NCI-H128 (cell line): ENCODE results near the gene TMEM59L.

Source experiments
- DNase-seq: peaks from one replicate; lab custom pipeline; 2025; ENCODE audit not compliant: unreplicated experiment; lab: John Stamatoyannopoulos, UW

The TMEM59L gene

DNA sequence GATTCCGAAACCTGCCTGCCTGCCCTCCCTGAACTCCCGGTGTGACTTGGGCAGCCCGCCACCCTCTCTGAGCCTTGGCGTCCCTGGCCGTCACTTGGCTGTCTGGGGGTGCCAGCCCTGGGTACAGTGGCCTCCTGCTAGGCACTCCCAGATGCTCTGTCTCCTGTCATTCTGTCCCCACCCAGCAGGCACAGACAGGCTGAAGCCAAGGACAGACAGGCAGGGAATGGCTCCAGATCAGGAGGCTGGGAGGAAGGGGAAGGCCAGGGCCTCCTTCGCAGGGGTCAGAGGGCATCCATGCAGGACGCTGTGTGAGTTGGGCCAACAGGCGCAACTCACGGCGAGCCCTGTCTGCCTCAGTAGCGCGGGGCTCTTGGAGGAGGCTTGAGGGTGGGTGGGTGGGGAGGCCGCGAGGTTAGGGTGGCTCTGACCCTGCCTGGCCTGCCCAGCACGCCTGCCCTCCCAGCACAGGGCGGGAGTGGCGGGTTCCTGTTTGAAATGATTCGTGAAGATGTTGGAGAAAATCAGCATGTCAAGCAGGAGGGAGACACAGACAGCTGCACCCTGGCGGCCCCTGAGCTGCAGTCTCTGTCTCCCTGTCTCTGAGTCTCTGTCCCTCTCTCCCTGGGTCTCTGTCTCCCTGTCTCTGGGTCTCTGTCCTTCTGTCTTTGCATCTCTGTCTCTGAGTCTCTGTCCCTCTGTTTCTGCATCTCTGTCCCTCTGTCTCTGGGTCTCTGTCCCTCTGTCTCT is 43.8 kb downstream of the TMEM59L start:
- no peak for DNase-seq

GRCh38 chr19:18657590-18658365 is 45.1 kb downstream of the TMEM59L start:
- DNase-seq = no peak

- DNase-seq = no peak
Measured at GRCh38 chr19:18658366-18658855, 45.7 kb downstream of the TMEM59L start.

DNA sequence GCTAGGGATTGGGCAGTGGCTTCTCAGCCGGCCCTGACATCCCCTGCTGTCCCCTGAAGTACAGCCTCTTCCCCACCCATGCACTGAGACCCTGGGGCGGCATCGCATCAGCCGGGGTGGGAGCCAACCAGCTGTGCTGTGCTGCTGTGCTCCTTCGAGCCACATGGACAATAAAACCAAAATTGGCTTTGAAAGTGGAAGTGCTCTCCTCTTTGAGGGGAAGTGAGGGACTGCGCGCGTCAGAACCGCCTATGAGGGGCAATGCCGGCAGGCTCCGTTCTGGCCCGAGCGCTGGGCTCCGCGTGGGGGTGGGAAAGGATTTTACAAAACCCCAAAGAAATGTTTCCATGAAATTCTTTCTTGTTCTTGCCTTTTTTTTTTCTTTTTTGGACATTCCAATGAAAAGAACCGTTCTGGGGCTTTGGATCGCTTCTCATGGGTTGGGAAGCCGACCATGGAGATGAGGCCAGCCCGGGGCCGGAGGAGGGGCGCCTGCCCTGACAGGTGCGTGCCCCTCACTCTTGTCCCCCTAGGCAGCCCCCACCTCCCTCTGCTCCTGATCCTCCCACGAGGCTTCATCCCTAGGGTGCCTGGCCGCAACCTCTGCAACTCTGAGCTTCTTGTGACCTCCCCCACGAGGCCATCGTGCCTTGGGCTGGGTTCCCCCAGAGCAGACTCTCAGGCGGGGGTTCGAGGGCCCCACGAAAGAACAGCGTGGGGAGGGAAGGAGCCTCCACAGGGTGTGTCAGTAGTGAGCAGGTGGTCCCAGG is 46.8 kb downstream of the TMEM59L start:
- DNase-seq = no peak

DNA sequence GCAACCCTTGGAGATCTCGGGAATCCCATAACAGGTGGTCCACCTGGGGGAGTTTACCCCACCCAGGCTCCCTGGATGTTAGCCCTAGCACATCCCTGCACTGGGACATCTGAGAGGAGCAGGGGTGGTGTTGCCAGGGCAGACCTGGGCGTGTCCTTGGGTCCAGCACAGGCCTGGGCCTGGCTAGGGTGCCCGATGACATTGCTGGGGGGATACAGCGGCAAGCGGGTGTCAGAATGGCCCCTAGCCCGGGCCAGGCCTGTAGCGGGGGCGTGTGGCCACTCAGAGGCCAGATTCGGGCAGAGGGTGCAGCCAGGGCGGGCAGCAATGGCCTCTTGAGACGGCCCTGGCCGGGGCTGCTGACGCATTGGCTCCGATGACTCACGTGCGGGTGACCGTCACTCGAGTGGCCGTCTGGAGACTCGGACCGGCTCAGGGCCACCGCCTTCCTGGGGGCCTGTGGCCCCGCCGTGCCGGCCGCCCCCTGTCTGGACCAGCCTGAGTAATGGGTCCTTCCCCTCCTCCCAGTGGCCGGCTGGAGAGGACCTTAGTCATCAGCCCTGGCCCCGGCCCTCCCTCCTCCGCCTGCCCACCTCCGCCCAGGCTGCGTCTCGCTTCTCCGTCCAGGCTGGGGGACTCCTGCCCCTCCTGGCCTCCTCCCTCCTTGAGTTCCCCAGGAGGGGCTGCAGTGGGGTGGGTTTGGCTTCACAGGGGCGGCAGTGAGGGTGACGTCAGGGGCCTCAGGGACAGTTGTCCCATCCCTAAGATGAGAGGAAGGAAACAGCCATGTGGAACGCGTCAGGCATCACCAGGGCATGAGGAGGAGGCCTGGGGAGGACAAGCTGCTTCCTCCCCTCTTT is 47.6 kb downstream of the TMEM59L start:
- DNase-seq = no peak

DNA sequence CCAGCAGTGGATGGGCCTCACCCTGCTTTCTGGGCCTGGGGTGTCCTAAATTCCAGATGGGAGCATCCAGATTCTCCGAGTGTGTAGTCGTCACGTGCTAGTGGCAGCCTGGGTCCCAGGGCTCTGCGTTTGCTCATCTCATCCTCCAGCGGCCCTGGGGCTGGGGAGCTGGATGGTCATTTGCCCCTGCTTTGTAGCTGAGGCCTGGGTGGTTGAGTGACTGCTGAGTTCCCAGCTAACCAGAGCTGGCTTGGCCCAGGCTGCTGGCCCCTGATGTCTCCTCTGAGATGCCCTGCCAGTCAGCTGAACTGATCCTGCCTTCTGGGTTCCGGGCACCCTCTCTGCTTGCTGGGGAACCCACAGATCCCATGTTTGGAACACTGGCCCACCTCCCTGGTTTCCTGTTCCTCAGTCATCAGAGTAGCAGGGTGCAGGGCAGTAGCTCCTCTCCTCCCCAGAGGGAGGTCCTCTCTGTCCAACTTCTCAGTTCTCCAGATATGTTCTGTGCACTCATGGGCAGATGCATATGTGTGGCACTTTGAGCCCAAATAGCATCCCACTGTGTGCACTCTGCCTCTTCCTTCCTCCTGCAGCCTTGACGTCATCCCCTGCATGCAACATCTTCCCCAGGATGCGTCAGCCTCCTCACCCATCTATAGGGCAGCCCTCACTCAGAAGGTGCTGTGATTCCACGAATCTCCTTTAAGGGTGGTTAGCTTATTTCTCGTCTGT is 48.4 kb downstream of the TMEM59L start:
- no peak for DNase-seq

DNA sequence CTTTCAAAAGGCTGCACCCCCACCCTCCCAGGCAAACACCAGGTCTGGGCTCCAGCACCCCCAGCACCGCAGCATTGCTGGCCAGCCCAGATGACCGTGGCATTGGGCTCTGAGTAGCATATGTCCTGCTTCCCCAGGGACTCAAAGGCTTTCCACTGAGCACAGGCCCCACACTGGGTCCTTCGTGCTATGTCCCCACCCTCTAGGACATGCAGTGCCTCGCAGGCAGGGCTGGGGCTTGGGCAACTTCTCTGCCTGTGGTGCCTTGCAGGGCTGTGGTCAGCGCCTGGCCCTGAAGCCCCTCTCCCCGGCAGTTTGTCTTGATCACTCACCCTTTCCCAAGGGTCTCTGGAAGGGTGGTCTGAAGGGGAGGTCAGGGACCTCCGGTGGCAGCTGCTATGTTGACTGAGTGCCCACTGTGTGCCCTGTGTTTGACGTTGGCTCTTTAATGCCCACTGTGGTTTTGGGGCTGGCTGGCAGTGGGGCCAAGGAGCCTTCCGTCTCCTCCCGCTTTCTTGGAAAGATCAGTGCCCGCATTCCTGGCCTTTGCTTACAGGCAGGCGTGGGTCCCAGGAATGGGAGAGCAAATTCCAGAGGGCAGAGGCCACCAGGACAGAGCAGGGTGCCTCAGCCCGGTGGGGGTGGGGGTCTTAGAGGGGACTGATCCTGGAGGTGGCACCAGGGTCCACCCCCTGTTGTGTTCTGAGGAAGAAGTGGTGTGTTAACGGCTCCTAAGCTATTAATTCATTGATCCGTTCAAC is 50.5 kb downstream of the TMEM59L start:
- no peak for DNase-seq

DNA sequence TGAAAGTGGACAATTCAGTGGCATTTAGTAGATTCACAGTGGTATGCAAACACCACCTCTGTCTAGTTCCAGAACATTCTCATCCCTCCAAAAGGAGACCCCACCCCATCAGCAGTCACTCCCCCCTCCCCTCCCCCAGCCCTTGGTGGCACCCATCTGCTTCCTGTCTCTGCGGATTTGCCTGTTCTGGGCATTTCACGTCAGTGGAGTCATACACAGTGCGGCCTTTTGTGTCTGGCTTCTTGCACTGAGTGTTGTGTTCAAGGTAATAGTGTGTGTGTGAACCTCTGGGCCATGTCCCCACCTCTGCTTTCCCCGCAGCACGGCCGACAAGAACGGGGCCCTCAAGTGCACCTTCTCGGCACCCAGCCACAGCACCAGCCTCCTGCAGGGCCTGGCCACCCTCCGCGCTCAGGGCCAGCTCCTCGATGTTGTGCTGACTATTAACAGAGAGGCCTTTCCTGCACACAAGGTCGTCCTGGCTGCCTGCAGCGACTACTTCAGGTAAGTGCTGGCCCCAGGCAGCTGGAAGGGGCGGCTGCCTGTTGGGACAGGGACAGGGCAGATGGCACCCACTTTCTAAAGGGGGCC is 51.4 kb downstream of the TMEM59L start:
- DNase-seq = no peak

GRCh38 chr19:18665771-18666202 is 53.1 kb downstream of the TMEM59L start:
- no peak for DNase-seq

GRCh38 chr19:18666317-18666716 is 53.6 kb downstream of the TMEM59L start:
- DNase-seq = no peak

GRCh38 chr19:18666784-18667183 is 54.1 kb downstream of the TMEM59L start:
- DNase-seq = no peak

GRCh38 chr19:18667531-18668251 is 55.0 kb downstream of the TMEM59L start:
- no peak for DNase-seq

- DNase-seq = no peak
Measured at GRCh38 chr19:18668252-18668631, 55.6 kb downstream of the TMEM59L start.

- DNase-seq = no peak
Measured at GRCh38 chr19:18668744-18669523, 56.3 kb downstream of the TMEM59L start.

DNA sequence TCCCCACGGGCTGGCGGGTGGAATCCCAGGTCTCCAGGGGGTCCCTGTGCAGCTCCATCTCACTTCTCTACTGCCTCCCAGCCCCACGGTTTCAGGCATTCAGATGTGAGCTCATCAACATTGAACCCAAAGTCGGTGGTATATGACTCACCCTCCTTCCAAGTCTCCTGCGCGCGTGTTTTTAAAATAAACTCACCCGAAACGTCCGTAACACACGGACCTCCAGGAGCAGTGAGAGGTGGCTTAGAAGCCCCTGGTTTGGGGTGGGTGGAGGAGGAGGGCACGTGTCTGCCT is 56.8 kb downstream of the TMEM59L start:
- no peak for DNase-seq

DNA sequence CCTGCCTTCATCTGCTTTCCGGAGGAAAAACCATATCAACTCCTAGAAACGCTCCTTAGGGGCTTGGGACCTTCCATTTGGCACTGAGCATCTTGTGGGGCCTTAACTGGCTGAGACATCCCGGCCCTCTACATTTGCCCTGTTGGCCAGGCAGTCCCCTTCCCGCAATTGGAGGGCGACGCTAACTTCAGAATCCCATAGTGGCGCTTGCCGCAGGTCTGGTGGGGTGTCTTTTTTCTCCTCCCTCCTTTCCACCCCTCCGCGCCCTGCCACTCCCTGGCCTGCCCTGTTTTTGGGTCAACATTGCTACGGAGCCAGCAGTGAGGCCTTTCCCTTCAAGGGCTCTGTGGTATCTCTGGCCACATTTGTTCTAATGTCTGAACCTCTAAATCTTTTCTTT is 57.2 kb downstream of the TMEM59L start:
- DNase-seq = no peak

DNA sequence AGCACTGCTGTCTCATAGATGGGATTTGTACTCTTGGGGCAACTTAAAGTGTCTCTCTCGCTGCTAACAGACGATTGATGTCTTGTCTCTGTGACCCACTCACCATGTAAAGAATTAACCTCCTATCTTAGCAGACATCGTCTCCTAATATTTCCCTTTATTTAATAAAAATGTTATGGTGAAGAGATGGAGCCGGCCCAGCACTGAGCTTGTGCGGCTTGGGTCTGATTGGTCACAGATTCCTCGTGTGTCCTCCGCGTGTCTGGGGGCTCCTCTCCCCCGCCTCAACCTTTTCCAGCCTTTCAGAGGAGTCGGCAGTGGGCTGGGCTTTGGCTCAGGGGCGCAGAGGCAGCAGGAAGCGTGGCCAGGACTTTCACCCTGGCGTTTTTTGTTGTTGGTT is 57.6 kb downstream of the TMEM59L start:
- DNase-seq = no peak
